ENCODE data around the gene DNAI7.

Gene DNAI7

GRCh38 chr12:25236626-25237025 is 41.7 kb upstream of the DNAI7 start:
- TF ChIP-seq, protein P1, sequence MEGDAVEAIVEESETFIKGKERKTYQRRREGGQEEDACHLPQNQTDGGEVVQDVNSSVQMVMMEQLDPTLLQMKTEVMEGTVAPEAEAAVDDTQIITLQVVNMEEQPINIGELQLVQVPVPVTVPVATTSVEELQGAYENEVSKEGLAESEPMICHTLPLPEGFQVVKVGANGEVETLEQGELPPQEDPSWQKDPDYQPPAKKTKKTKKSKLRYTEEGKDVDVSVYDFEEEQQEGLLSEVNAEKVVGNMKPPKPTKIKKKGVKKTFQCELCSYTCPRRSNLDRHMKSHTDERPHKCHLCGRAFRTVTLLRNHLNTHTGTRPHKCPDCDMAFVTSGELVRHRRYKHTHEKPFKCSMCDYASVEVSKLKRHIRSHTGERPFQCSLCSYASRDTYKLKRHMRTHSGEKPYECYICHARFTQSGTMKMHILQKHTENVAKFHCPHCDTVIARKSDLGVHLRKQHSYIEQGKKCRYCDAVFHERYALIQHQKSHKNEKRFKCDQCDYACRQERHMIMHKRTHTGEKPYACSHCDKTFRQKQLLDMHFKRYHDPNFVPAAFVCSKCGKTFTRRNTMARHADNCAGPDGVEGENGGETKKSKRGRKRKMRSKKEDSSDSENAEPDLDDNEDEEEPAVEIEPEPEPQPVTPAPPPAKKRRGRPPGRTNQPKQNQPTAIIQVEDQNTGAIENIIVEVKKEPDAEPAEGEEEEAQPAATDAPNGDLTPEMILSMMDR (IDR thresholded peaks at IDR 0.05; ENCODE audit: poor library complexity, severe bottlenecking), result no peak

GRCh38 chr12:25236190-25236589 is 41.2 kb upstream of the DNAI7 start:
- no peak for ATAC-seq (ENCODE audit: low read depth)
- H3K36me3 ChIP-seq (ENCODE audit: low read depth), result no peaks in the 10 kb centered on the region

More at GRCh38 chr12:25236626-25237025, 41.7 kb upstream of the DNAI7 start:
- Histone ChIP-seq H3K36me3 (ENCODE audit: low read depth) (no peaks in the 10 kb centered on the region), H3K9me3 (ENCODE audit: severe bottlenecking) (no peaks in the 10 kb centered on the region), H3K27me3 (ENCODE audit: insufficient read depth, poor library complexity, severe bottlenecking) (no peaks in the 10 kb centered on the region), H3K4me3 (ENCODE audit: severe bottlenecking) (no peak overlapping the region), H3K27ac (ENCODE audit: poor library complexity, severe bottlenecking) (no peak overlapping the region), H3K4me1 (ENCODE audit: insufficient read depth, poor library complexity, severe bottlenecking) (no peaks in the 10 kb centered on the region)
- DNase-seq (ENCODE audit: low spot score) (no peak), ATAC-seq (ENCODE audit: low read depth) (no peak)

GRCh38 chr12:25213338-25213737 is 18.4 kb upstream of the DNAI7 start:
- TF ChIP-seq, protein P1 (IDR thresholded peaks at IDR 0.05; ENCODE audit: poor library complexity, severe bottlenecking), result no peak
- Histone ChIP-seq H3K4me3 (ENCODE audit: severe bottlenecking) (no peak overlapping the region), H3K27me3 (ENCODE audit: insufficient read depth, poor library complexity, severe bottlenecking) (no peaks in the 10 kb centered on the region), H3K9me3 (ENCODE audit: severe bottlenecking) (no peaks in the 10 kb centered on the region), H3K4me1 (ENCODE audit: insufficient read depth, poor library complexity, severe bottlenecking) (no peaks in the 10 kb centered on the region), H3K27ac (ENCODE audit: poor library complexity, severe bottlenecking) (no peak overlapping the region), H3K36me3 (ENCODE audit: low read depth) (peaks cover 6% of the 10 kb centered on the region; the same call in 1 of the 2 replicates)
- DNase-seq (ENCODE audit: low spot score) (no peak), ATAC-seq (ENCODE audit: low read depth) (no peak)

More at GRCh38 chr12:25236190-25236589, 41.2 kb upstream of the DNAI7 start:
- no peak for DNase-seq (ENCODE audit: low spot score)
- Histone ChIP-seq H3K9me3 (ENCODE audit: severe bottlenecking) (no peaks in the 10 kb centered on the region), H3K27me3 (ENCODE audit: insufficient read depth, poor library complexity, severe bottlenecking) (no peaks in the 10 kb centered on the region), H3K4me1 (ENCODE audit: insufficient read depth, poor library complexity, severe bottlenecking) (no peaks in the 10 kb centered on the region), H3K4me3 (ENCODE audit: severe bottlenecking) (no peak overlapping the region), H3K27ac (ENCODE audit: poor library complexity, severe bottlenecking) (no peak overlapping the region)
- TF ChIP-seq, protein P1 (IDR thresholded peaks at IDR 0.05; ENCODE audit: poor library complexity, severe bottlenecking), result no peak

- no peak for ATAC-seq (ENCODE audit: low read depth)
- H3K27me3 ChIP-seq (ENCODE audit: insufficient read depth, poor library complexity, severe bottlenecking), result no peaks in the 10 kb centered on the region
- DNase-seq (ENCODE audit: low spot score), result no peak
- H3K4me3 ChIP-seq (ENCODE audit: severe bottlenecking), result no peak overlapping the region
- H3K4me1 ChIP-seq (ENCODE audit: insufficient read depth, poor library complexity, severe bottlenecking), result no peaks in the 10 kb centered on the region
- H3K36me3 ChIP-seq (ENCODE audit: low read depth), result peaks cover 6% of the 10 kb centered on the region; the same call in 1 of the 2 replicates
- no peaks in the 10 kb centered on the region for H3K9me3 ChIP-seq (ENCODE audit: severe bottlenecking)
- no peak overlapping the region for H3K27ac ChIP-seq (ENCODE audit: poor library complexity, severe bottlenecking)
- TF ChIP-seq, protein P1 (IDR thresholded peaks at IDR 0.05; ENCODE audit: poor library complexity, severe bottlenecking), result no peak
Measured at GRCh38 chr12:25208554-25208953, 13.6 kb upstream of the DNAI7 start.

DNA sequence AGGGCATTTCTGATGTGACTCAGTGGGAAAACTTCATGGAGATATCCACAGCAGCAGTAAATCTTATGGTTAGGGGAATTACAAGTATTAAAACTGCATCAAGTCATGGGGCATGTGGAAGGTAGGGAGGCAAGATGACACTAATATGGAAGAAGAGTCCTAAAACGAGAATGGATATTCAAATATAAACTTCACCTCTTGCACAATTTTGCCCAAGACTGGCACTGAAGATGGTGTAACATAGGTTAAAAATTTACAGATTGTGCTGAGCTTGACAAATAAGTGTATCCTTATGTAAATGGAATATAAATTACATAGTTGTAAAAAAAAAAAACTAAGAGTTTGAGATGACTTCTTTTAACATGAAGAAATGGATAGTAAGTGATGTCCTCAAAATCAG is 12.9 kb upstream of the DNAI7 start:
- Histone ChIP-seq H3K4me1 (ENCODE audit: insufficient read depth, poor library complexity, severe bottlenecking) (no peaks in the 10 kb centered on the region), H3K27me3 (ENCODE audit: insufficient read depth, poor library complexity, severe bottlenecking) (no peaks in the 10 kb centered on the region), H3K36me3 (ENCODE audit: low read depth) (peaks cover 6% of the 10 kb centered on the region; the same call in 1 of the 2 replicates), H3K27ac (ENCODE audit: poor library complexity, severe bottlenecking) (no peak overlapping the region), H3K9me3 (ENCODE audit: severe bottlenecking) (no peaks in the 10 kb centered on the region), H3K4me3 (ENCODE audit: severe bottlenecking) (no peak overlapping the region)
- no peak for ATAC-seq (ENCODE audit: low read depth)
- TF ChIP-seq, protein P1 (IDR thresholded peaks at IDR 0.05; ENCODE audit: poor library complexity, severe bottlenecking), result no peak
- no peak for DNase-seq (ENCODE audit: low spot score)

Measured in RWPE2 (cell line).